Measurements from ENCODE around the gene PAK3.

PAK3 gene

DNA sequence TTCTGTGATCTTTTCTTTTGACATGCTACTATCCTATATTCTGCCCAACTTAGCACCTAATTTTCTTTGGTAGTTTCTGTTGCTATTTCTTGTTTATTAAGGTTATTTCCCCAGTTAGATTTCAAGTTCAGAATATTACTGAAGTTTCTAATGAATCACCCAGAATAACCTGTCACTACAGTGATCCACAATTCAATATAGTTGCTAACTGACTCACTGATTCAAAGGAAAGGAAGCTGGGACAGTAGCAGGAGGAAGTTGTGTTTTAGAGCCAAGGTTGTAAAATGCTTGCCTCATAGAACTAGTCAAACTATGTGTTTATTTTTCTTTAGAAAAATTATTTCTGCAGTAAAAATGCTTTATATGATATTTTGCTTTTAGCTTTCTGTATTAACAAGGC lies 37.4 kb downstream of the PAK3 start:
- no peak for FAIRE-seq

DNA sequence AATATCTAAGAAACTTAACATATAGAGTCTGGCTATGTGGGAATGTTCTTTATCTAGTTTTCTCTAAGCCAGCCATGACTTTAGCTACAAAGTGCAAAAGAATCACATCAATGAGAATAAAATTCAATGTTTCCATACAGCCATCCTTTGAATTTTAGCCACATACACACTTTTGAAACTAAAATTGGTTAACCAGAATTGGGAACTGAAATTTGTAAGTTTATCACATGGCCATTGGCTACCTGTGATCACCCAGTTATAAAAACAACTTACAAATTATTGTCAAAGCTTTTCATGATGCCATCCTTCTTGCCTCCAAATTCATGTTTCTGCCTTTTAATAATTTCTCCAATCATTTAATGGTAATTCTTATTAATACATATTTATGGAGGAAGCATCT lies 49.9 kb downstream of the PAK3 start:
- FAIRE-seq = no peak

DNA sequence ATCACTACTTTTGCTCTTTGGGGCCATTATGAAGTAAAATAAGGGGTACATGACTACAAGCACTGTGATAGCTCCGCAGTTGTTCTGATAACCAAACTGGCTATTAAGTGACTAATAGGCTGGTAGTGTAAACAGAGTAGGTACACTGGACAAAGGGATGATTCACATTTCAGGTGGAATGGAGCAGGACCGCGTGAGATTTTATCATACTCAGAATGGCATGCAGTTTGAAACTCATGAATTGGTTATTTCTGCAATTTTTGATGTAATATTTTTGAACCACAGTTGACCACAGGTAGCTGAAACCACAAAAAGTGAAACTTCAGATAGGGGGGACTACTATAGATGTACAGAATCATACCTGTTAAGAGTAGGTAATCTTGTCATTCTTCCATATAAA lies 55.8 kb downstream of the PAK3 start:
- no peak for FAIRE-seq

DNA sequence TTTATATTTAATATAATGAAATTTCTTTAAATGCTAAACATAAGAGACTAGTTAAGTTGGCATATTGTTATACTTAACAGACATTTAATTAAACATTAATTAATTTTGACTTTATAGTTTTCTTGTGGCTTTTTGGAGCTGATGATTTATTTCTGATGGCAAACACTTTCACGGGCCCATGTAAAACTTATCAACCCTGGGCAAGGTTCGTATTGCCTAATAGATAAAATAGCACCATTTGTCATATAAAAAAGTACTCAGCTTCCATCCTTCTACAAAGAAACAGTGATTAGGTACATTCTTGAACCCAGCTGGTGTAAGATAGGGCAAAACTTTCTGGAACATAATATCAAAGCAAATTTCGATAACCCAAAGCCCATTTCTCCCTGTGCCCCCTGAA lies 63.2 kb downstream of the PAK3 start:
- no peak for FAIRE-seq

DNA sequence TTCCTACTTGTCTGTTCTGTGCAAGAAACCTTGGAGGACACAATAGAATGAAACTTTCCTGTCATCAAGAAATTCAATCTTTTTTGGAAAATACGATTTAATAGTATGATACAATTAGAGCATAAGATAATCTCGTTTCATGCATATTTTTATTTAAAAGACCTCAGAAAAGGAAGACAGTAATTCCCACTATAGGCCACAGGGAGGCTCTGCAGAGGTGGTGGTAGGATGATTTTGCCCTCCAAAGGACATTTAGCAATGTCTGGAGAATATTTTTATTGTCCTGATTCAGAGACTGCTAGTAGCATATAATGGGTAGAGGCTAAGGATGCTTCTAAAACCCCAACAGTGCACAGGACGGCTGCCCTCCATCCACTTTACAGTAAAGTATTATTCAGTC lies 68.7 kb downstream of the PAK3 start:
- no peak for FAIRE-seq

DNA sequence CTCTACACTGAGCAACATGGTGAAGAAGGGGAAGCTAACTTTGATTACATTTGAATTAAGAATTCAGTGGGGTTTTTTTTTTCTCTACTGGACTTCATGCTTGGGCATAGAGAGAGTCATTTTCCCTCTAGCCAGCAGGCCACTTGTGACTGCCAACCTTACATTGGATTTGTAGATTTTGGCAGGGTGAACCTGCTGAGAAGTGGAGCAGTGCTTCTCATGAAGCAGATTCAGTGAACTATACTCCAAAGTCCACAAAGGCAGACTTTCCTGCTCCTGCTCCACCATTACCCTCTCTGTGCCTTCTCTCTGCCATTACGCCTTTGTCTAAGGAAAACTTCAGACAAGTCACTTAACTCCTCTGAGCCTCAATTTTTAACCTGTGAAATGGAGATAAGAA lies 69.9 kb downstream of the PAK3 start:
- FAIRE-seq = no peak

DNA sequence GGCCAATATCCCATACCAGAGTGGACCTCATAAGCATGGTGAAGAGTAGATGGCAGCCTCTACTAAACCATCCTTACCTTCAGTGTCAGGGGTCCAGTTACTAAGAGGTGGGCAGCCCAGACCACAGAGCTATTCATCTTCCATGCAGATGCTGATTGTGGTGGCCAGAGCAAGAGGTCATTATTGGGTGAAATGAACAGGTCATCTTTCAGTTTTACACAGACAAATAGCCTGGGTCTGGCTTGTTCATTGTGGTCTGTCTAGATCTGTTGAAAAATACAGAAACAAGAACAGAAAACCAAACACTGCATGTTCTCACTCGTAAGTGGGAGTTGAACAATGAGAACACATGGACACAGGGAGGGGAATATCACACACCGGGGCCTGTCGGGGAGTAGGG lies 71.3 kb downstream of the PAK3 start:
- no peak for FAIRE-seq

DNA sequence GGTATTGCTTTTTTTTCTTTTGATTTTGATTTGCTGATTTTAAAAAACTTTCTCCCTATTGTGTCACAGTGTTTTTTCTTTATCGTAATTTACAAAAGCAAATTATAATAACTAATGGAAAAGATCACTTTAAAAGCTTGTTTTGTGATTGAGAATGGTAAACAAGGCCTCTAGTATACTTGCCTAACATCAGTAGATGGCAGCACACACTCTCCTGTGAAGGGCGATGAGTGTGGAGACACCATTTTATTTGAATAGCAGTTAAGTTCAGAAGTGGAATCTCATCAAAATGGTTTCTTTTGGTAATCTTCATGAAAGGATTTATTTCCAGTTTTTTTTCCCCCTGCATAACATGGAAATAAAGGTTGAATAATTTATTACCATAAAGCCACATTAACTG lies 72.3 kb downstream of the PAK3 start:
- peak; percentile 17 for FAIRE-seq

DNA sequence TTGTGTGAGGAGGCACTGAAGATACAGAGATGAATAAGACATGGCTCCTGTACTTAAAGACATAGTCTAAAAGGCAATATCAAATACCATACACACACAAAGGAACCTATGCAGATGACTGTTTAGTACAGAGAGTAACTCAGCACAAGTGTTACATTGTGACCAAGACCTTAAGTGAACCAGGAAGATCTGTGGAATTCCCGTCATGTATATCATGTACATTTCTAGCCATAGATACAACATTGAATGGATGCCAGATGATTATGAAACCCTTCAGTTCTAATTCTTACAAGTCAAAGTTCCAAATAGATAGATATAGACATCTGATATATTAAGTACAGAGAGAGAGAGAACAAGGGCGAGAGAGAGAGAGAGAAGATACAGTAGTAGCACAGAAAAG lies 73.2 kb downstream of the PAK3 start:
- FAIRE-seq = no peak

DNA sequence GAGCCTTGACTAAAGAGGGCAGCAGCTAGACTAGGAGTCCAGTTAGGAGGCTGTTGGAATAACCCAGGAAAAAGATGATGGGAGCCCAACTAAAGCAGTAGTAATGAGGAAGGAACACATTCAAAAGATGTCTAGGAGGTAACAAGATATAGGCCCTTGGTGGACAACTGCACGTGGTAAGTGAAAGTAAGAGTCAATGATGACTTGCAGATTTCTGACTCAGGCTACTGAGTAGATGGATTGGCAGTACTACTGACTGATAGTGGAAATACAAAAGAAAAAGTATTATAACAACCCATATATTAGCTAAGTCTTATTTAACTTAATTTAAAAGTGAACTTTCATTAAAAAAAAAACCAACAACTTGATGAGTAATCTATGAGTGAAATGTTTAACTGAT lies 74.0 kb downstream of the PAK3 start:
- FAIRE-seq = no peak

DNA sequence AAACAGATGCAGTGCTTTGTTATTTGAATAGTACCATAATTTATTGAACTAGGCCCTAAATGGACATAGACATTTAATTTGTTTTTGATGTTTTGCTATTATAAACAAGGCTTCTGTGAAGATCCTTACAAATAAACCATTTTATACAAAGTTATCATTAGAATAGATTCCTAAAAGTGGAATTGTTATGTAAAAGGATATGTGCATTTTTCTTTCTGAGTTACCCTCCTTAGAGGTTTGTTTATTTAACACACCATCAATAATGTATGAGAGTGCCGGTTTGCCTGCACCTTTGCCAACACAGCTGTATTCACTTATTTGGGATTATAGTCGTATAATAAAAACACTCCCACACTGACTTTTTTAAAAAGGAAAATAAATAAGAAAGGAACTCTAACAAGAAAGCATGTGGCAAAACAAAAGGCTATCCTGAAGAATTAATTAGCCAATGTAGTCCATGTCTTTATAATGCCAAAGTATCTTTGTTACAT lies 84.8 kb downstream of the PAK3 start:
- no peak for FAIRE-seq

DNA sequence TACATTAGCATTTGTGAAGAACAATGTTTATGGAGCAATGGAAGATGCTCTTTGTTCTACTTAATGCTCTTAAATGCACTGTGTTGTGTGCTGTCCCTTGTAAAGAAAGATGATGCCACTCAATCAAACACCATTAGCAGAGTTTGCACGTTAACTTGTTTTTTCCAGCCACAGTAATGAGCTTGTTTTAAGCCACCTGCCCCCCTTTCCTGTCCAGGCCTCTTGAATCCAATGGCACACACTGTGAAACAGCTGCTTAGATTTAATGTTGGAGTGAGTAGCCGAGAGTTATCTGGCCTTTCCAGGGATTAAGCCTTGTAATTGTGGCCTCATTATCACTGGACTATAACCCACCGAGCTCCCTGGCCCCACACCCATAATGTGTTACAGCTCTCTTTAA lies 86.0 kb downstream of the PAK3 start:
- no peak for FAIRE-seq

DNA sequence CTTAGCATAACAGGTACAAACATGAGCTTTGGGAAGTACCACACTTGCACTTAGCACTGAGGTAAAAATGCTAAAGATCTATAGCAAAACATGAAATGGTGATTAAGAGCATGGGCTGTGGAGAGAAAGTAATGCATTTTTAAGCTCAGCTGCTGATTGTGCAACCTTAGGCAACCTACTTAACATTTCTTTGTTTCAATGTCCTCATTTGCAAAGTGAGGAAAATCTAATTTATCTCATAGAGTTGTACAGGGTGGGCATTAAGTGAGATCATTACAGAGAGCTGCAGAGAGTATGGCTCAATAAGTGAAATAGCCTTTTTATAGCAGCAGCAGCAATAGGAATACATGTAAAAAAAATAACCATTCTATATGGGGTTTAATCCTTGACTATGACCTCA lies 87.0 kb downstream of the PAK3 start:
- no peak for FAIRE-seq

DNA sequence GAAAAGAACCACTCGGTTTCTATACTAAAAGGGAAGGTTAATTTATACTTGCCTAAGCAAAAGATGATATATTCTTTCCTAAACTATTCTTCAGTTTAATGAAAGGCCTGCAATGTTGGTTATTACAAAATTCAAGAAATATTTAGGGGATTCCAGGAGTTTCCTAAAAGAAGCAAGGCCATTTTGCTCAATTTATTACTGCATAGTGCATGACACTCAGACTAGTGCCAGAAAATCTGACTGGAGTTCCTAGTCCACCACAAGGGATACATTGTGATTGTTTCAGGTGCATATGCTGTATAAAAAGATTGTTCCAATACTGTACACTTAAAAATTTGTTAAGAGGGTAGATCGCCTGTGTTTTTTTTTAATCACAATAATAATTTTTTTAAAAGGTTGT lies 95.6 kb downstream of the PAK3 start:
- FAIRE-seq = no peak

DNA sequence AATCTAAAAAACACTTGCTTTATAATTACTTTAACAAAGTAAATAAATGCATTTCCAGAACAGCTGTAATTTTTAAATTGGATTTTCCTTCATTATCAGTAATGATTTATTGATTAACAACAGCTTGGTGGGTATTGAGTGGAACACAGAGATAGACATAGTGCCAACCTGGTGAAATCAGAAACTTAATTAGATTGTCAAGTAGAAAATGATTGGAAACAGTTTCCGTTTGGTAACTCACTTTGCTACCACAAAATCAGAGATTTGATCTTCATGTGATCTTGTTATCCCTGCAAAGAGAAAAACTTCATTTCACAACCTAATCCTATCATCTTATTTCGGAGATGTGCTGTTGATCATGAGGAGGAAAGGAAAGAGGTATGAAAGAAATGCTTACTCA lies 103.5 kb downstream of the PAK3 start:
- no peak for FAIRE-seq

DNA sequence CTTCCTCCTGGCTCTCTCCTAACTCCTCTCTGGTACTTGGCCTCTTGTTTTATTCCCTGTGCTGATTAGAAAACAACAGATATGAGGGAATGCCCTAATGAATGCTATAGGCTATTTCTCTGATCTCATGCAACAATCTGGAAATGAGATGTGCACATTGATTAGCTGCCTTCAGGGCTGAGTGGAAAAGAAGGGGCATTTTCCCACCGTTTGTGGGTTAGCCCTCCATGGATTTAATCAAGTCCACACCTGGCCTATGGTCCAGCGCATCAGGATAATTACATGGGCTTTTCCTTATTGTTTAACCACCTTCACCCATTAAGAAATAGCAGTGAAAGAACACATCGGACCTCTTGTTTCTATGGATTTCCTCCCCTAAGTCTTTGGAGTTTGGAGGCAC lies 104.3 kb downstream of the PAK3 start:
- FAIRE-seq = no peak

DNA sequence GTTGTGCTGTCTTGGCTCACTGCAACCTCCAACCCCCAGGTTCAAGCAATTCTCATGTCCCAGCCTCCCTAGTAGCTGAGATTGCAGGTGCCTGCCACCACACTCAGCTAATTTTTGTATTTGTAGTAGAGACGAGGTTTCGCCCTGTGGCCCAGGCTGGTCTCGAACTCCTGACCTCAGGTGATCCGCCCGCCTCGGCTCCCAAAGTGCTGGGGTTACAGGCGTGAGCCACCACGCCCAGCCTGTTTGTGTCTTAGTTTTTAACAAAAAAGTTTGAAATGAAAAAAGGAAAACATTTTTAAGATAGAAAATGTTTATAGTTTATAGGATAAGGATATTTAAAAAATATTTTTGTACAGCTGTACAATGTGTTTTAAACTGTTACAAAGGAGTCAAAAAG lies 111.9 kb downstream of the PAK3 start:
- FAIRE-seq = no peak

DNA sequence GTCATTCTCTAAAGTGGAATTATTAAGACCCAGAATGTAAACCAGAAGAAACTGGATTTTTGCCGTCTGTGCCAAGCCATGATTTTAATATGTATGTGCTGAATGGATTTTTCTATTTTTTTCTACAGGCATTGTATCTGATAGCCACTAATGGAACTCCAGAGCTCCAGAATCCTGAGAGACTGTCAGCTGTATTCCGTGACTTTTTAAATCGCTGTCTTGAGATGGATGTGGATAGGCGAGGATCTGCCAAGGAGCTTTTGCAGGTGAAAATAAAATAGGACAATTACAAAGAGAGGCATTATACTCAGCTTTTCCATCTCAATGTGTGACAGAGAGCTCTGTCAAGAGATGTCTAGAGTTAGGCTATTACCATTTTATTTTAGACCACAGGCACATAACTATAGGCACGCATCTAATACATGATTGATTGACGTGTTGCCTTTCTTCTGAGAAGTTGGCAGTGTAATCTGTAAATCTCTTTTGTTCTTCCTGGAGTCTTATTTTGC lies 120.4 kb downstream of the PAK3 start:
- no peak for FAIRE-seq

DNA sequence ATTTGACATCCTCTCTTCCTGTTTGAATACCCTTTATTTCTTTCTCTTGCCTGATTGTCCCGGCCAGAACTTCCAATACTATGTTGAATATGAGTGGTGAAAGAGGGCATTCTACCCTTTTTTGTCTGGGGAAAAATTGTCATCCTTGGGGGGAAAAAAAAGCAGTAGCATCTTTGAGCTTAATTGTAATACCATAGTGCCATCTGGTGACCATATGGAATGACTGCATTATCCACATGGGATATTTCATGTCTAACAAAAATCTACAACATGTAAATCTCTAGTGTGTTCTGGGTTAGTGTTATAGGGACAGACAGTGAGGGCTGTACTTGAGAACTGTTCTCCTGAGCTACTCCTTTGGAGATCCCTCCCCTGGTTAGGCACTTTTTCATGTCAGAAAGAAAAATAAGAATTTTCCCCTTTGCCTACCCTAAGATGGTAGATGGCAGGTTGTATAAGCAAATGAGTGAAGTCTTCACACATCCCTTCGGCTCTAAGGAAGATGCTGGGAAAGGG lies 148.3 kb downstream of the PAK3 start:
- no peak for FAIRE-seq

DNA sequence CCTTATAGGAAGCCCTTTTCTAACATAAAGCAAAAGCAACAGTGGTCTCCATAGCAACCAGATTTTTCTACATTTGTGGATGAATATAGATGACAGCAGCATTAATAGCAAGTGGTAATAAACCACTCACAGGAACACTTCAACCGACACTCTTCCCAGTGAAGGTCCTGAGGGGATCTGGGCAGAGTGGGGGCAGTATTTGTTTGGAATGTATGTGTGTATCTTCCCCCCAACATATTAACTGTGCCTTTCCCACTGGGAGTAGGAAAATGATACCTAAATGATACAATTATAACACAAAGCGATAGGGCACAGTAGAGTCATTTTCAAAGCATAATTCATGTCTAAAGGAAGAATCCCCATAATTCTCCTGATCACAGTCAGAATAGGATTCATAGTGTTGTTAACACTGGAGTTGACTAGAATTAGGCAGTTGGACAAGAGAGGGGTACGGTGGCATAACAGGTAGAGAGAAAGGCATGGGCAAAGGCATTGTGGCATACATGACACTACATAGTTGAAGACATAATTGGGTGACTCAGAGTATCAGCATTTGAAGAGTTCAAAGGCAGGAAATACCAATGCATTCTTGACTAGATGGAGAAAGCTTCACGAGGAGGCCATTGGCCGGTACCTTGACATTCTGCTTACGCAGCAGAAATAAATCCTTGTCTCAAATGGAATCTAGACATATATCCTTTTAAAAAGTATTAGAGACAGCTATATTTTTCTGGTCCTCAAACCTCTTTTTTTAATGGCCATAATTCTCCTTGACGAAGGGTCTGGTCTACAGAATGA lies 159.1 kb downstream of the PAK3 start:
- FAIRE-seq = no peak

DNA sequence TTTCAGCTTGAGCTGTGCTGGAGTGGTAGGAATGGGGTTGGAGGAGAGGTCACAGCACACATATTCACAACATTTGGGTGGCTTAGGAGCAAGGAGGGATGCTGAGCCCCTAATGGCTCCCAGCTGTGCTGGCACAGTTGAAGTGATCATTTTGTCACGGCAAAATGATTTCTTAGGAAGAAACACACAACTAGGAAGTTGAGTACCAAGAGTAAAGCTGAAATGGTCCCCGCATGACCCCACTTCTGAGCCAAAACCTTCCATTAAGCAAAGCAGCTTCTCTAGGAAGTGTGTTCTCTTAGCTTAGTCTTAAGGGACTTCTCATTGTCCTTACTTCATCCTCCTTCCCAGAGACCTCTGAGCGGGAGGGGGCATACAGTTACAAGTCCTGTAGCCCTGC lies 161.7 kb downstream of the PAK3 start:
- FAIRE-seq = no peak

DNA sequence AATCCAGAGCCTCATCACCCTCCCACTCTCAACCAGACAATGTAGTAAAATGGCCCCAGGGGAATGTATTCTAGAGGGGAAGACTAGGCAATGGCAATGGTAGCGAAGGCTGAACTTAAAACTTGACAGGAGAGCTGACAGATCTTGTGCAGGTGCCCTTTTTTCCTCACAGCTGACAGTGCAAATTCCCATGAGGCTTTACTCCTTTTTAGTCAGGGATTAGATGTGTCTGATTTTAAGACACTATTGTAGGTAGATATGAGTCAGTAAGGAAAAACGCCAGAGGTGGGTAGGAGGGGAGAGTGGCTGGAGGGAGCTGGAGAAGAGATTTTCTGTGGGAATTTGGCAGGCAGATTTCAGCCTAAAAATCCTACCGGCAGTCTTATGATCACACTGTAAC lies 163.6 kb downstream of the PAK3 start:
- no peak for FAIRE-seq

DNA sequence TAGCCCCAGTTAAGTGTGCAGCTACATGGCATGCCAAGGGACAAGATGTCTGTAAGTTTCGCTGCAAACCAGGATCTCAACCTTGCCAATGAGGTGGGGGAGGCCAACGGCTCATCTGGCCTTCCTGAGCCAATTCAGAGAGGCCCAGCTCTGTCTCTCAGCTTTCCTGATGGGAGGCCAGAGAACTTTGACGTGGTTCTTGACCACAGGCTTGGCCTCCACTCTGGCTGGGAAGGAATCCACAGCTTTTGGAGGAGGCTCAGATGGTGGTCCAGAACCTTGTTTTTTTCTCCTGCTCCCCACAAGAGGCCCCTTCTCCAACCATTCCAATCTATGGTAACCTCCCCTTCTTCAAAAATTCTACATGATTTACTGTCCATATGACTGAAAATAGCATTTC lies 164.5 kb downstream of the PAK3 start:
- FAIRE-seq = no peak

DNA sequence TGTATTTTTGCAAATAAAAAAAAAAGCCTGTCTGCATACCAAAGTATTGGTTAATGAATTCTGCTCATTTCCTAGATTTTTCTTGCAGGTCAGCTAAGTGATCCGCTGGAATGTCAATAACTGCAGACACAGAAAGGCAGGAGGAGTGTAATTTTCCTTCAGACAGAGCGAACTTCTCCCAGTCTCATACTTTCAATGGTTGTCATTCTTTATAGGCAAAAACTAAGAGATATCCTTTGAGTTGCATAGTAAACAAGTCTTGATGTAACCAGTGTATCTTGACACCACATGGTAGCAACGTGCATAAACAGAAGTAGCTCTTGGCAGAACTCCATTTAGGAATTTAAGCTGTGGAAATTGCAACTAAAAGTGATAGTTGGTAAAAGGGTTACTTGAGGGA lies 166.1 kb downstream of the PAK3 start:
- no peak for FAIRE-seq

DNA sequence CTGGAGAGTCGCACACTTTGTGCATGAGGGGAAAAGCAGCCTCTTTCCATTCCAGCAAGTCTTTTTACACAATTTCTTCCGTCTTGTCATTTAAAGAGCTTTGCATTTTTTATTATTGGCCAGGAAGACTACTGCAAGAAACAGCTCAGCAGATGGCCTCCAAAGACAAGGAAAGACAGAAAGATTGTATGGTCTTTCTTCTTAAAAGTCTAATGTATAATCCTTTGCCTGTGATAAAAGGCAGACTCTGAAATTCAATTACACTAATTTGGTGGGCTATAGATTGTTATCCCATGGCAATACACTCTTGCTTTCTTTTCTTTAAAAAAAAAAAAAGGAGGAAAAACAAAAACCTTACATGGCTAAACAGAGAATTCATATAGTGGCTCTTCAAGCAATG lies 168.4 kb downstream of the PAK3 start:
- FAIRE-seq = no peak

Measured in G401.6 (cell line).